Lower lobe of right lung (tissue), 2 donors: Measurements from ENCODE around the gene KDM6A. TPM values are rescaled to one million over a fixed set of nuclear protein-coding genes. Genes with fewer than 3 reads are reported as not detected.
A peak's percentile ranks its signal among the peaks of the same experiment; 100 is the strongest.

Experiments used
- ATAC-seq, 2 donors: fragments of 200-7000 bp; cut with Tn5 transposase; one replicate each; pipeline ENCODE4 v1.9.1; 2020 to 2022; ENCODE audit warnings: mild to moderate bottlenecking in 2 of 2, moderate library complexity in 2 of 2
- DNase-seq: peaks from one replicate; pipeline ENCODE4 v3.0.0-alpha.2; 2020
- H3K27ac ChIP-seq: fragments of 200-600 bp; one replicate; pipeline ENCODE4 v1.8.0; 2022
- H3K27me3 ChIP-seq: fragments of 200-600 bp; one replicate; pipeline ENCODE4 v1.8.0; 2022; ENCODE audit warnings: low read depth
- H3K36me3 ChIP-seq: fragments of 200-600 bp; one replicate; pipeline ENCODE4 v1.8.0; 2022; ENCODE audit warnings: mild to moderate bottlenecking
- H3K4me1 ChIP-seq: fragments of 200-600 bp; one replicate; pipeline ENCODE4 v1.8.0; 2022
- H3K4me3 ChIP-seq: fragments of 200-600 bp; one replicate; pipeline ENCODE4 v1.8.0; 2022; ENCODE audit warnings: mild to moderate bottlenecking
- H3K9me3 ChIP-seq: fragments of 200-600 bp; one replicate; pipeline ENCODE4 v1.8.0; 2022
- intact Hi-C: fragments of 100-400 bp; cut with DNase I; formaldehyde crosslinking; loops from one replicate; pipeline ENCODE4 v1.11.0; 2022
- total RNA-seq: library from RNA; stranded (reverse); fragmentation: NEBNext Ultra II Directional; extraction: Animal tissue kit (Norgen Biotek cat#: 25700); gene quantifications from one replicate; pipeline ENCODE4 v1.2.1, GENCODE V29; 2021
- TF ChIP-seq, protein P1 (sequence below): fragments of 200-600 bp; IDR thresholded peaks from one replicate; pipeline ENCODE4 v1.8.0; 2022; ENCODE audit warnings: antibody characterized with exemption, mild to moderate bottlenecking
- donor health status: DM: no; HTN: yes; CAD: no; lungs with severe emphysema.

KDM6A gene
- total RNA-seq, 1 donor from 2014 or later, result 27.0 TPM

- Histone ChIP-seq H3K36me3 (no peaks in the 10 kb centered on the region), H3K4me3 (no peak overlapping the region), H3K9me3 (peaks cover 2% of the 10 kb centered on the region), H3K27me3 (no peaks in the 10 kb centered on the region), H3K4me1 (no peaks in the 10 kb centered on the region), H3K27ac (no peak overlapping the region)
- ATAC-seq (no peak), DNase-seq (no peak)
- TF ChIP-seq, protein P1, sequence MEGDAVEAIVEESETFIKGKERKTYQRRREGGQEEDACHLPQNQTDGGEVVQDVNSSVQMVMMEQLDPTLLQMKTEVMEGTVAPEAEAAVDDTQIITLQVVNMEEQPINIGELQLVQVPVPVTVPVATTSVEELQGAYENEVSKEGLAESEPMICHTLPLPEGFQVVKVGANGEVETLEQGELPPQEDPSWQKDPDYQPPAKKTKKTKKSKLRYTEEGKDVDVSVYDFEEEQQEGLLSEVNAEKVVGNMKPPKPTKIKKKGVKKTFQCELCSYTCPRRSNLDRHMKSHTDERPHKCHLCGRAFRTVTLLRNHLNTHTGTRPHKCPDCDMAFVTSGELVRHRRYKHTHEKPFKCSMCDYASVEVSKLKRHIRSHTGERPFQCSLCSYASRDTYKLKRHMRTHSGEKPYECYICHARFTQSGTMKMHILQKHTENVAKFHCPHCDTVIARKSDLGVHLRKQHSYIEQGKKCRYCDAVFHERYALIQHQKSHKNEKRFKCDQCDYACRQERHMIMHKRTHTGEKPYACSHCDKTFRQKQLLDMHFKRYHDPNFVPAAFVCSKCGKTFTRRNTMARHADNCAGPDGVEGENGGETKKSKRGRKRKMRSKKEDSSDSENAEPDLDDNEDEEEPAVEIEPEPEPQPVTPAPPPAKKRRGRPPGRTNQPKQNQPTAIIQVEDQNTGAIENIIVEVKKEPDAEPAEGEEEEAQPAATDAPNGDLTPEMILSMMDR, result no peak
- intact Hi-C loops, result no loop called here
These were observed 98.7 kb downstream of the KDM6A start for GRCh38 chrX:44971674-44972073.

DNA sequence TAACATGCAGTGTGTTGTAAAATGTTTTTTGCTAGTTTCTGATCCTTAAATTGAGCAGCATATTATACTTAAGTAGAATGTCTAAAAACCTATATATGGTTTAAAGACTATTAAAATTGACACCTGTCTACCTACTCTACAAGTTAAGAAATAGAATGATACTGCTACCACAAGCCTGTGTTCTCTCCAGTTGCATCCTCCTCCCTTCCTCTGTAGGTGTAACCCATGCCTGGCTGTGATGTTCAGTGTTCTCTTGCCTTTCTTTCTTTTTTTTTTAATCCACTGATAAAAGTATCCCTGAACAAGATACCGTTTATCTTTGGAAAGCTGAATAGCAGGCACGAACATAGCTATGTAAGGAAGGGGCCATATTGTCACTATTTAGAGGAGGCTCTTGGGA lies 99.1 kb downstream of the KDM6A start:
- no peak for DNase-seq
- Histone ChIP-seq H3K36me3 (no peaks in the 10 kb centered on the region), H3K27me3 (no peaks in the 10 kb centered on the region), H3K4me3 (no peak overlapping the region), H3K9me3 (peaks cover 2% of the 10 kb centered on the region), H3K4me1 (no peaks in the 10 kb centered on the region), H3K27ac (no peak overlapping the region)
- ATAC-seq, result no peak
- TF ChIP-seq, protein P1, result no peak
- intact Hi-C loops, result no loop called here

GRCh38 chrX:44973420-44973932 lies 100.5 kb downstream of the KDM6A start:
- H3K4me1 ChIP-seq, result no peaks in the 10 kb centered on the region
- ATAC-seq, result no peak
- no peak overlapping the region for H3K4me3 ChIP-seq
- H3K9me3 ChIP-seq, result peaks cover 2% of the 10 kb centered on the region
- H3K27ac ChIP-seq, result no peak overlapping the region
- DNase-seq, result no peak
- TF ChIP-seq, protein P1, result no peak
- no peaks in the 10 kb centered on the region for H3K36me3 ChIP-seq
- intact Hi-C loops, result no loop called here
- H3K27me3 ChIP-seq, result no peaks in the 10 kb centered on the region

GRCh38 chrX:44974451-44974850 lies 101.5 kb downstream of the KDM6A start:
- TF ChIP-seq, protein P1, result no peak
- no peak for DNase-seq
- H3K4me3 ChIP-seq, result no peak overlapping the region
- intact Hi-C loops, result no loop called here
- no peaks in the 10 kb centered on the region for H3K4me1 ChIP-seq
- ATAC-seq, result peak in 1 of 2 donors; percentile 39
- no peaks in the 10 kb centered on the region for H3K27me3 ChIP-seq
- H3K9me3 ChIP-seq, result peaks cover 2% of the 10 kb centered on the region
- H3K27ac ChIP-seq, result no peak overlapping the region
- H3K36me3 ChIP-seq, result no peaks in the 10 kb centered on the region

DNA sequence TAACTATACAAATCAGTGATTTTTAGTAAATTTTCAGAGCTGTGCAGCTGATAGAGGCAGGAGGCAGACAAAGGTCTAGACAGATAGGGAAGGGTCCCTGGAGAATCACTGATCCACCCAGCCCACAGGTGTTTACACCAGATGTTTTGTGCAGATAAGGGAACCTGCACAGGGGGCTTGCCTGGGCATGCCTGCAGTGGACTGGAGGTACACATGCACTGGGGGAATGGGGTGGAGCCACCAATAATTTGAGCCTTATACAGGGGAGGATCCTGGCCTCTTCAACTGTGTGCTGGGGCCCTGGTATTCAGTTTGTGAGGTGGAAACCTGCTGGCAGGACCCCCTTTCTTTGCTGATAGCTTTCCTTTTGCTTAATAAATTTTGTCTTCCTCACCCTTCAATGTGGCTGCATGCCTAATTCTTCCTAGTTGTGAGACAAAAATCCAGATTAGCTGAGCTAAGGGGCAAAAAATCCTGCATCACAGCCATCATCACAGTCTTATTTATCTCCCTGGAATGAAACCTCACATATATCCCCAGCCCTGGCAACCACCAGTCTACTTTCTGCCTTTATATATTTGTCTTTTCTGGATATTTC lies 102.8 kb downstream of the KDM6A start:
- DNase-seq (no peak), ATAC-seq (no peak)
- TF ChIP-seq, protein P1, result no peak
- H3K36me3 ChIP-seq, result no peaks in the 10 kb centered on the region
- no peak overlapping the region for H3K4me3 ChIP-seq
- intact Hi-C loops, result no loop called here
- peaks cover 2% of the 10 kb centered on the region for H3K9me3 ChIP-seq
- no peak overlapping the region for H3K27ac ChIP-seq
- no peaks in the 10 kb centered on the region for H3K27me3 ChIP-seq
- no peaks in the 10 kb centered on the region for H3K4me1 ChIP-seq
